Neuronal stem cell (in vitro differentiated cells): ENCODE data around the gene IL1A.

ENCODE experiments used
- DNase-seq: peaks from one replicate; pipeline ENCODE4 v3.0.0-alpha.2; 2013; ENCODE audit warnings: low spot score
- H2AFZ ChIP-seq: one replicate; pipeline ENCODE4 v1.6.1; 2013; ENCODE audit warnings: mild to moderate bottlenecking, low read length, inconsistent platforms
- H2AK5ac ChIP-seq: 2 replicates; pipeline ENCODE4 v1.6.1; 2013; ENCODE audit warnings: low read depth, mild to moderate bottlenecking, inconsistent platforms, low read length, moderate library complexity, mixed read lengths
- H2BK120ac ChIP-seq: 2 replicates; pipeline ENCODE4 v1.6.1; 2013; ENCODE audit warnings: low read depth, mild to moderate bottlenecking, inconsistent platforms, low read length, moderate library complexity, mixed read lengths
- H2BK12ac ChIP-seq: one replicate; pipeline ENCODE4 v1.6.1; 2013; ENCODE audit warnings: low read length, inconsistent platforms
- H2BK15ac ChIP-seq: 2 replicates; pipeline ENCODE4 v1.6.1; 2013; ENCODE audit warnings: mild to moderate bottlenecking, low read length, inconsistent platforms, mixed read lengths
- H2BK5ac ChIP-seq: one replicate; pipeline ENCODE4 v1.6.1; 2013; ENCODE audit warnings: inconsistent platforms, mild to moderate bottlenecking, low read length, moderate library complexity
- H3K14ac ChIP-seq: one replicate; pipeline ENCODE4 v1.6.1; 2013; ENCODE audit warnings: low read length, inconsistent platforms
- H3K18ac ChIP-seq: 2 replicates; pipeline ENCODE4 v1.6.1; 2013; ENCODE audit warnings: low read length, inconsistent platforms
- H3K23ac ChIP-seq: 2 replicates; pipeline ENCODE4 v1.6.1; 2013; ENCODE audit warnings: low read depth, mild to moderate bottlenecking, mixed read lengths, low read length, inconsistent platforms; ENCODE audit not compliant: poor library complexity
- H3K27ac ChIP-seq: replicated peaks from 3 replicates; pipeline ENCODE4 v1.5.1; 2013; ENCODE audit warnings: low read length, inconsistent platforms
- H3K27me3 ChIP-seq, 3 experiments: 2 replicates each; pipeline ENCODE4 v1.6.1; 2013; ENCODE audit warnings: low read length in 3 of 3, mild to moderate bottlenecking in 2 of 3, inconsistent platforms in 1 of 3, low read depth in 1 of 3, mixed read lengths in 1 of 3, moderate library complexity in 1 of 3; ENCODE audit not compliant: control insufficient read depth in 3 of 3, insufficient read depth in 3 of 3
- H3K36me3 ChIP-seq, 2 donors: replicated peaks in 1 of 2; 2 replicates each; pipeline ENCODE4 v1.6.1; 2013; ENCODE audit warnings: low read length in 2 of 2; ENCODE audit not compliant: control insufficient read depth in 2 of 2, insufficient read depth in 2 of 2
- H3K4ac ChIP-seq: 2 replicates; pipeline ENCODE4 v1.6.1; 2013; ENCODE audit warnings: inconsistent platforms, mild to moderate bottlenecking, low read length, moderate library complexity
- H3K4me1 ChIP-seq, 2 donors: 1 replicate in 1 of 2; 2 replicates in 1 of 2; pipeline ENCODE4 v1.6.1; 2013; ENCODE audit warnings: low read length in 2 of 2, low read depth in 1 of 2; ENCODE audit not compliant: control insufficient read depth in 2 of 2, insufficient read depth in 1 of 2
- H3K4me2 ChIP-seq: one replicate; pipeline ENCODE4 v1.6.1; 2013; ENCODE audit warnings: mild to moderate bottlenecking, low read length, inconsistent platforms; ENCODE audit not compliant: insufficient read depth, poor library complexity, severe bottlenecking
- H3K4me3 ChIP-seq, 2 donors: 2 replicates each; pipeline ENCODE4 v1.5.1; 2013; ENCODE audit warnings: low read length in 2 of 2, mild to moderate bottlenecking in 2 of 2, inconsistent platforms in 1 of 2, moderate library complexity in 1 of 2
- H3K79me1 ChIP-seq: one replicate; pipeline ENCODE4 v1.6.1; 2013; ENCODE audit warnings: low read depth, mild to moderate bottlenecking, inconsistent platforms, low read length, moderate library complexity
- H3K9ac ChIP-seq: one replicate; pipeline ENCODE4 v1.6.1; 2013; ENCODE audit warnings: mild to moderate bottlenecking, low read depth, low read length, inconsistent platforms; ENCODE audit not compliant: poor library complexity
- H3K9me3 ChIP-seq, 2 donors: replicated peaks in 1 of 2; 2 replicates each; pipeline versions ENCODE3 to v1.6.1; 2013; ENCODE audit warnings: low read length in 2 of 2, mild to moderate bottlenecking in 2 of 2, inconsistent platforms in 1 of 2, low read depth in 1 of 2, mixed read lengths in 1 of 2, moderate library complexity in 1 of 2; ENCODE audit not compliant: control insufficient read depth in 2 of 2, insufficient read depth in 1 of 2
- H4K8ac ChIP-seq: one replicate; pipeline ENCODE4 v1.6.1; 2013; ENCODE audit warnings: low read depth, mild to moderate bottlenecking, inconsistent platforms, low read length, moderate library complexity
- H4K91ac ChIP-seq: one replicate; pipeline ENCODE4 v1.6.1; 2013; ENCODE audit warnings: low read length, low read depth, mild to moderate bottlenecking, inconsistent platforms; ENCODE audit not compliant: poor library complexity
- WGBS, 2 donors: extraction: QIAGEN DNeasy Blood & Tissue Kit; methylation state at CpG; one replicate each; pipeline ENCODE4 v1.1.7; 2013; ENCODE audit warnings: missing lambda C conversion rate in 2 of 2, mixed read lengths in 1 of 2; ENCODE audit not compliant: insufficient read length in 2 of 2, insufficient replicate concordance in 1 of 2; ENCODE audit errors: extremely low coverage in 2 of 2; 5-methylcytosine and 5-hydroxymethylcytosine counted together

The IL1A gene

DNA sequence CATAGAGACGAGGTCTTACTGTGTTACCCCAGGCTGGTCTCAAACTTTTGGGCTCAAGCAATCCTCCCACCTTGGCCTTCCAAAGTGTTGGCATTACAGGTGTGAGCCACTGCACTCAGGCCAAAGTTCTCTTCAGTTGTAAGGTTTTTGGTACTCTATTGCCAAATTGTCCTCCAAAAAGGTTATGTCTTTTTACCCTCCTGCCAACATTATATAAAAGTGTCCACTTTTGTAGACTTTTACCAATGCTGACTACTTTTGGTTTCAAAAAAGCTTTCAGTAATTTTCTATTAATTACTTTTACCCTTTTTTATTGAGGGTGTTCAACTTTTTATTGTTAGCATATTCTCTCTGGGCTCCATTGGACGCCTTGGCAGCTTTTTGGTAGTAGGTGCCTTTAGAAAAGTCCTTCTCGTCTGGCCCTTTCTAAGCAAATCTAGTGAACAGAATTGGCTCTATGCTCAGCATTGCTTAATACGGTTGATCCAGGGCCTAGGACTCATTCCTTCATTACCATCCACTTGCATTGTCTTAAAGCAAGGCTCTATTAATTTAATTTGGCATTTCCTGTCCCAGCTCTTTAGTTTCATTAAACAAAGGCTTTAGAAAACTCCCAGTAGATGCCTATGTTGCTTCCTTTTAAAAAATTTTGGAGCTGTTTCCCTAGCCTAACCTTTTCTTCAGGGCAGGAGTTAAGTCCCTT lies 16.7 kb upstream of the IL1A start:
- no peak for DNase-seq
- H2BK120ac ChIP-seq, result no peak overlapping the region
- no peak overlapping the region for H3K4me3 ChIP-seq

DNA sequence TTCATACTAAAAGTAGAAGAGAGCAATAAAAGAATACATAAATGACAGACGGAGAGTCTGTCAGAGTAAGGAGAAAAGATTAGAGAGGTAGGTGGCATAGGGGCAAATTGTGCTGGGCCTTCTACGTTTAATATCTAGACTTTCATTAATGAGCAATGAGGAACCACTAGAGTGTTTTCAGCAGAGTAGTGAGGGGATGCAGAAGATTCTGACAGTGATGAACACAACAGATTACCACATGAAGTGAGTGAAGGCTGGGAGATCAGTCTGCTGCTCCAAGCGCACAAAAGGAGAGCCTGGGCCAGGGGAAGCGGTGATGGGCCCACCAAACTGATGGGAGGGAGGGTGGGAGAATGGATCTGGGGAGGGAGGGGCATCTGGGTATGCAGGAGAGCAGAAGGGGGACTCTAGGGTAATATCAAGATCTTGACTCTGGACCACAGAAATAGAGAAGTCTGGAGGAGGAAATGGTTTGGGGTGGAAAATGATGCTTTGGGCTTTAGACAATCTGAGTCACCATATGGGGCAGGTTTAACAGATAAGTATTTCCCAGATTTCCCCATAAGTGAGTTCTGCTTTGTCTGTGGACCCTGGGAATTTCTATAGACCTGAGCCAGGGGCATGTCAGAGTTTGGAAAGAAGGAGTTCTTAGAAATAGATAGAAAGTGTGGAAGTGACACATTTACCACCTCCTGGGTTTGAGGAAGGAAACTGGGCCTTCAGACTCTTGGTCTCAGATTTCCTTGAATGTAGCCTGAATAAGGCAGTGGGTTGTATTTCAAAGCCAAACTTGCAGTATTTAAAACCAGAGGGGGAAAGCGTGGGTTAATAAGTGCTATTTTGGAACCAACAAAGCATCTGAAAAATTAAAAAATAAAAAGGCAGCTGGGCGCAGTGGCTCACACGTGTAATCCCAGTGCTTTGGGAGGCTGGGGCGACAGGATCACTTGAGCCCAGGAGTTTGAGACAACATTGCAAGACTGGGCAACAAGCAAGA lies 15.0 kb upstream of the IL1A start:
- Histone ChIP-seq H3K18ac (no peak overlapping the region), H2BK5ac (no peak overlapping the region), H3K4me3 (no peak overlapping the region), H4K91ac (no peak overlapping the region), H3K9ac (no peak overlapping the region), H2AK5ac (no peak overlapping the region), H3K9me3 (no peaks in the 10 kb centered on the region), H3K79me1 (no peaks in the 10 kb centered on the region), H3K27me3 (no peaks in the 10 kb centered on the region), H3K4ac (no peak overlapping the region), H2BK12ac (no peak overlapping the region), H2AFZ (no peak overlapping the region), H3K36me3 (no peaks in the 10 kb centered on the region), H3K23ac (no peak overlapping the region), H3K14ac (no peak overlapping the region), H2BK120ac (no peak overlapping the region), H4K8ac (no peak overlapping the region), H3K27ac (no peak overlapping the region), H3K4me2 (no peak overlapping the region), H3K4me1 (no peaks in the 10 kb centered on the region), H2BK15ac (no peak overlapping the region)
- no peak for DNase-seq
- no CpG with 5 or more reads among the region's 8 CpGs for WGBS, 2 donors

More for the DNA sequence above, 16.7 kb upstream of the IL1A start:
- Histone ChIP-seq H4K8ac (no peak overlapping the region), H3K4me1 (peaks cover 0 to 4% of the 10 kb centered on the region in 2 donors), H3K9me3 (no peaks in the 10 kb centered on the region), H2AFZ (no peak overlapping the region), H3K9ac (no peak overlapping the region), H3K4ac (no peak overlapping the region), H2BK15ac (no peak overlapping the region), H2AK5ac (no peak overlapping the region), H2BK5ac (no peak overlapping the region), H3K27ac (no peak overlapping the region), H3K18ac (no peak overlapping the region), H3K79me1 (no peaks in the 10 kb centered on the region), H3K14ac (no peak overlapping the region), H3K23ac (no peak overlapping the region), H4K91ac (no peak overlapping the region), H2BK12ac (no peak overlapping the region), H3K4me2 (no peak overlapping the region), H3K36me3 (no peaks in the 10 kb centered on the region), H3K27me3 (no peaks in the 10 kb centered on the region)
- no CpG with 5 or more reads among the region's 4 CpGs for WGBS, 2 donors

DNA sequence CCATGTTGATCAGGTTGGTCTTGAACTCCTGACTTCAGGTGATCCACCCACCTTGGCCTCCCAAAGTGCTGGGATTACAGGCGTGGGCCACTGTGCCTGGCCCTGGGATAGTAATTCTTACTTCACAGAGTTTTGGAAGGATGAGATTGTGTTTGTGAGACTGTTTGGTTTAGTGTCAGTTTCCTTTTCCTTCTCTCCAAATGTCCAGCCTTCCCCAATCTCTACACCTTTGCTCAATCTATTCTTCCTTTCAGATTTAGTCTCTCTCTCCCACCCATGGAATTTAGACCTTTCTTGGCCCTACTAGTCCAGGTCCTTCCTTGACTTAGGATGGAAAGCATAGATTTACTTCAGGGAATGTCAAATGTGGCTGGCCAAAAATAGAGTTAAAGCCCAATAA lies 12.2 kb upstream of the IL1A start:
- no peak overlapping the region for H2BK5ac ChIP-seq
- H2AK5ac ChIP-seq, result no peak overlapping the region
- no peak overlapping the region for H3K9ac ChIP-seq
- no peaks in the 10 kb centered on the region for H3K36me3 ChIP-seq
- no peak for DNase-seq
- no peak overlapping the region for H3K18ac ChIP-seq
- no peak overlapping the region for H3K27ac ChIP-seq
- no CpG with 5 or more reads among the region's 1 CpG for WGBS, 2 donors
- no peaks in the 10 kb centered on the region for H3K27me3 ChIP-seq
- H3K23ac ChIP-seq, result no peak overlapping the region
- no peaks in the 10 kb centered on the region for H3K4me1 ChIP-seq
- no peak overlapping the region for H3K14ac ChIP-seq
- no peaks in the 10 kb centered on the region for H3K79me1 ChIP-seq
- no peak overlapping the region for H2AFZ ChIP-seq
- no peak overlapping the region for H3K4me3 ChIP-seq
- H3K9me3 ChIP-seq, result no peaks in the 10 kb centered on the region
- no peak overlapping the region for H4K91ac ChIP-seq
- H4K8ac ChIP-seq, result no peak overlapping the region
- H2BK120ac ChIP-seq, result no peak overlapping the region
- no peak overlapping the region for H2BK15ac ChIP-seq
- no peak overlapping the region for H3K4ac ChIP-seq
- no peak overlapping the region for H3K4me2 ChIP-seq
- H2BK12ac ChIP-seq, result no peak overlapping the region

DNA sequence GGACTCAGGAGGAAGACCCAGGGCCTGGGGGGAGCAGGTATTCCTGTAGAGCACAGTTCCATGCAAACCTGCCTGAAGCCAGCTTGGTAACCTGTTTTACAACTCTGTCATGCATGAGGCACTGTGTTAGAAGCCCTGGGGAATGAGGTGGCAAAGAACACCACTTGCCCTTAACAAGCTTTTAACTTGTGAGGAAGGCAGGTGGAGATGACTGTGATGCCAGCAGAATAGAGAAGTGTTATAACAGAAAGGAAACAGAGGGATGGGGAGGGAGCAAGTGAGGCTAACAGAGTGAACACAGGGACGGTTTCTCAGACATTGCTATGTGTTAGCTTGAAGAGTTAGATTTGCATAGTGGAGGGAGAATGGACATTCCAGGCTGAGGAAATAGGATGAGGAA lies 11.5 kb upstream of the IL1A start:
- no peak overlapping the region for H3K18ac ChIP-seq
- no peaks in the 10 kb centered on the region for H3K4me1 ChIP-seq
- no CpG with 5 or more reads among the region's 1 CpG for WGBS, 2 donors
- no peak overlapping the region for H3K4me2 ChIP-seq
- no peak overlapping the region for H4K91ac ChIP-seq
- no peak overlapping the region for H4K8ac ChIP-seq
- H2BK5ac ChIP-seq, result no peak overlapping the region
- H3K9ac ChIP-seq, result no peak overlapping the region
- H3K23ac ChIP-seq, result no peak overlapping the region
- H3K14ac ChIP-seq, result no peak overlapping the region
- H3K27ac ChIP-seq, result no peak overlapping the region
- H3K27me3 ChIP-seq, result no peaks in the 10 kb centered on the region
- H3K4ac ChIP-seq, result no peak overlapping the region
- no peak for DNase-seq
- no peak overlapping the region for H2BK15ac ChIP-seq
- no peak overlapping the region for H2AK5ac ChIP-seq
- H2BK120ac ChIP-seq, result no peak overlapping the region
- H3K4me3 ChIP-seq, result no peak overlapping the region
- no peaks in the 10 kb centered on the region for H3K9me3 ChIP-seq
- no peak overlapping the region for H2AFZ ChIP-seq
- H3K36me3 ChIP-seq, result no peaks in the 10 kb centered on the region
- H3K79me1 ChIP-seq, result no peaks in the 10 kb centered on the region
- no peak overlapping the region for H2BK12ac ChIP-seq
